ENCODE results near the gene KLF15. TPM values are rescaled to one million over a fixed set of nuclear protein-coding genes. Genes with fewer than 3 reads are reported as not detected.

The KLF15 gene
- total and polyA plus RNA-seq, 2 of the 4 experiments (the other 2 are of a cell fraction), result 0.18 to 0.24 TPM

DNA sequence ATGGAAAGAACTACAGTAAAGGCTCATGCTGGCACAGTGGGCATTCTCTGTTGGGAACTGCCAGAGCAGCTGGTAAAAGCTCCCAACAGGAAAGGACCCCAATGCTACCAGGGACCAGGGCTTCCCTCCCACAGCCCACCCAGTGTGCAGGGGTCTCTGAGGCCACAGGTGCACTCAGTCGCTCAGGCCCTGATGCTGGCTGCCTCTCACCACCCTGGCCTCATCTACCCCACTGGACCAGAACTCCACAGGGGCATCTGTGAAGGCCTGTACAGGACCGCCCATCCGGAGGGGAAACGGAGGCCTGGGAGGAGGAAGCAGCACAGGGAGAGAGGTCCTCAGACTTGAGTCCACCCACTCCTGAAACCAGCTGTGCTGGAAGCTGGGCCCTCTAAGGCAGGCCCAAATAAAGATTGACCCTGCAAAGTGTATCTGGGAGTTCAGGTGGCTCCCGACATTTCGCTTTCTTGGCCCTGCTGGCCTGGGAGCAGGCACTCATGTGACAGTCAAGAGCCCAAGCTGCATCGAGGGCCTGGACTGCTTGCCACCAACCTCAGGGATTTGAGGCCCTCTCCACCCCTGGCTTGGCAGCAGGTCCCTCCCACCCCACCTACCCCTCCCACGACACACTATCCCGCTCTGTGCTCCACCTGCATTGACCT is 12.7 kb downstream of the KLF15 start:
- Histone ChIP-seq H3K4me1 (ENCODE audit: control insufficient read depth, insufficient read depth, low read length) (no peaks in the 10 kb centered on the region), H2BK120ac (ENCODE audit: low read depth, low read length) (no peak overlapping the region), H3K4ac (ENCODE audit: low read depth, low read length) (no peak overlapping the region), H3K56ac (ENCODE audit: extremely low read depth, insufficient read depth, low read length) (no peak overlapping the region), H3K36me3 (ENCODE audit: control insufficient read depth, insufficient read depth, low read length) (no peaks in the 10 kb centered on the region), H4K20me1 (ENCODE audit: insufficient read depth, low read length) (no peaks in the 10 kb centered on the region; the same call in 1 of the 2 replicates), H3K9me1 (ENCODE audit: insufficient read depth, low read length) (0 out of 2 replicates have a peak, but pooled peaks cover 4% of the 10 kb centered on the region), H2AK9ac (replicated peaks; ENCODE audit: low read depth, low read length, poor library complexity) (peak overlapping the region; percentile 39), H2BK5ac (ENCODE audit: low read depth, low read length, poor library complexity, severe bottlenecking) (no peak overlapping the region), H3K27ac (ENCODE audit: insufficient read depth, low read length) (no peak overlapping the region), H3K4me3 (ENCODE audit: insufficient read depth, low read depth, low read length) (no peak overlapping the region), H3K9ac (ENCODE audit: low read depth, low read length) (no peak overlapping the region), H3K27me3 (ENCODE audit: control insufficient read depth, insufficient read depth, low read length) (peaks cover 9% of the 10 kb centered on the region; the same call in 1 of the 2 replicates), H3K14ac (replicated peaks; ENCODE audit: low read depth, low read length) (no peak overlapping the region), H2AFZ (replicated peaks; ENCODE audit: low read length, poor library complexity) (no peak overlapping the region), H2BK20ac (ENCODE audit: low read depth, low read length) (no peak overlapping the region), H4K91ac (ENCODE audit: insufficient read depth, low read depth, low read length) (no peak overlapping the region), H2AK5ac (ENCODE audit: low read depth, low read length) (no peak overlapping the region), H2BK15ac (ENCODE audit: low read depth, low read length) (no peak overlapping the region), H3K9me3 (ENCODE audit: control insufficient read depth, insufficient read depth, low read length) (no peaks in the 10 kb centered on the region), H3K23ac (ENCODE audit: low read depth, low read length) (no peak overlapping the region), H4K5ac (ENCODE audit: low read depth, low read length) (no peak overlapping the region), H3K18ac (ENCODE audit: low read depth, low read length) (no peak overlapping the region), H3K4me2 (ENCODE audit: low read depth, low read length) (no peak overlapping the region), H3K79me1 (ENCODE audit: low read depth in 1 of 2, low read length in 2 of 2) (no peaks in the 10 kb centered on the region), H4K8ac (ENCODE audit: low read depth in 2 of 2, low read length in 2 of 2) (no peak overlapping the region)
- dilution Hi-C loops (cut with HindIII; ENCODE audit: low sequenced_read_pairs, unreplicated experiment) (no loop called here), intact Hi-C loops (cut with micrococcal nuclease) (no loop called here), in situ Hi-C loops (cut with MboI; ENCODE audit: low sequenced_read_pairs) (no loop called here)
- CTCF ChIA-PET, result interaction anchor here (0.6 kb wide), 1 partner anchor 83 kb away, joined by 3 read pairs; no protein-coding TSS in a partner anchor
- POLR2A ChIA-PET (ENCODE audit: unreplicated experiment), result no interaction called here
- no TSS peak for BruUV-seq (replicated peaks)
- ATAC-seq (ENCODE audit: low read depth) (no peak), DNase-seq (no peak)
- 81% methylated on average over 5 of the region's 9 CpGs; no CpG with 5 or more reads in 1 of the 2 experiments for WGBS, 2 experiments (ENCODE audit: extremely low coverage in 2 of 2, insufficient read length in 1 of 2)
- TF ChIP-seq, protein P1, sequence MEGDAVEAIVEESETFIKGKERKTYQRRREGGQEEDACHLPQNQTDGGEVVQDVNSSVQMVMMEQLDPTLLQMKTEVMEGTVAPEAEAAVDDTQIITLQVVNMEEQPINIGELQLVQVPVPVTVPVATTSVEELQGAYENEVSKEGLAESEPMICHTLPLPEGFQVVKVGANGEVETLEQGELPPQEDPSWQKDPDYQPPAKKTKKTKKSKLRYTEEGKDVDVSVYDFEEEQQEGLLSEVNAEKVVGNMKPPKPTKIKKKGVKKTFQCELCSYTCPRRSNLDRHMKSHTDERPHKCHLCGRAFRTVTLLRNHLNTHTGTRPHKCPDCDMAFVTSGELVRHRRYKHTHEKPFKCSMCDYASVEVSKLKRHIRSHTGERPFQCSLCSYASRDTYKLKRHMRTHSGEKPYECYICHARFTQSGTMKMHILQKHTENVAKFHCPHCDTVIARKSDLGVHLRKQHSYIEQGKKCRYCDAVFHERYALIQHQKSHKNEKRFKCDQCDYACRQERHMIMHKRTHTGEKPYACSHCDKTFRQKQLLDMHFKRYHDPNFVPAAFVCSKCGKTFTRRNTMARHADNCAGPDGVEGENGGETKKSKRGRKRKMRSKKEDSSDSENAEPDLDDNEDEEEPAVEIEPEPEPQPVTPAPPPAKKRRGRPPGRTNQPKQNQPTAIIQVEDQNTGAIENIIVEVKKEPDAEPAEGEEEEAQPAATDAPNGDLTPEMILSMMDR (conservative IDR thresholded peaks at IDR 0.05; ENCODE audit: low read depth, low read length), result no peak
- TF ChIP-seq, protein P2, sequence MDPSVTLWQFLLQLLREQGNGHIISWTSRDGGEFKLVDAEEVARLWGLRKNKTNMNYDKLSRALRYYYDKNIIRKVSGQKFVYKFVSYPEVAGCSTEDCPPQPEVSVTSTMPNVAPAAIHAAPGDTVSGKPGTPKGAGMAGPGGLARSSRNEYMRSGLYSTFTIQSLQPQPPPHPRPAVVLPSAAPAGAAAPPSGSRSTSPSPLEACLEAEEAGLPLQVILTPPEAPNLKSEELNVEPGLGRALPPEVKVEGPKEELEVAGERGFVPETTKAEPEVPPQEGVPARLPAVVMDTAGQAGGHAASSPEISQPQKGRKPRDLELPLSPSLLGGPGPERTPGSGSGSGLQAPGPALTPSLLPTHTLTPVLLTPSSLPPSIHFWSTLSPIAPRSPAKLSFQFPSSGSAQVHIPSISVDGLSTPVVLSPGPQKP (IDR thresholded peaks at IDR 0.05; ENCODE audit: borderline replicate concordance, low read depth, low read length), result no peak
- TF ChIP-seq BHLHE40 (IDR thresholded peaks at IDR 0.05; ENCODE audit: low read depth, low read length) (no peak), USF2 (IDR thresholded peaks at IDR 0.05; ENCODE audit: low read depth, low read length) (no peak), RFX5 (IDR thresholded peaks at IDR 0.05; ENCODE audit: low read depth, low read length) (no peak), CHD1 (IDR thresholded peaks at IDR 0.05; ENCODE audit: low read depth, low read length) (no peak), POLR2A (IDR thresholded peaks at IDR 0.05; ENCODE audit: low read depth, low read length) (no peak), MAZ (IDR thresholded peaks at IDR 0.05; ENCODE audit: borderline replicate concordance, low read depth, low read length) (no peak), MAFK (IDR thresholded peaks at IDR 0.05; ENCODE audit: low read depth, low read length) (no peak), SMC3 (IDR thresholded peaks at IDR 0.05; ENCODE audit: low read depth, low read length) (no peak), RAD21 (IDR thresholded peaks at IDR 0.05; ENCODE audit: low read length) (no peak), RCOR1 (IDR thresholded peaks at IDR 0.05; ENCODE audit: insufficient replicate concordance, low read length) (no peak), NFE2L2 (IDR thresholded peaks at IDR 0.05; ENCODE audit: low read depth, low read length) (no peak), MXI1 (IDR thresholded peaks at IDR 0.05; ENCODE audit: borderline replicate concordance, low read depth, low read length) (no peak), FOS (IDR thresholded peaks at IDR 0.05; ENCODE audit: low read depth, low read length) (no peak), CEBPB (IDR thresholded peaks at IDR 0.05; ENCODE audit: low read depth, low read length) (no peak)
